Measurements from ENCODE around the gene CD300LB. TPM values are rescaled to one million over a fixed set of nuclear protein-coding genes. Genes with fewer than 3 reads are reported as not detected.
A peak's percentile ranks its signal among the peaks of the same experiment; 100 is the strongest.

The CD300LB gene
- total RNA-seq, 2 donors from 2014 or later = not detected

DNA sequence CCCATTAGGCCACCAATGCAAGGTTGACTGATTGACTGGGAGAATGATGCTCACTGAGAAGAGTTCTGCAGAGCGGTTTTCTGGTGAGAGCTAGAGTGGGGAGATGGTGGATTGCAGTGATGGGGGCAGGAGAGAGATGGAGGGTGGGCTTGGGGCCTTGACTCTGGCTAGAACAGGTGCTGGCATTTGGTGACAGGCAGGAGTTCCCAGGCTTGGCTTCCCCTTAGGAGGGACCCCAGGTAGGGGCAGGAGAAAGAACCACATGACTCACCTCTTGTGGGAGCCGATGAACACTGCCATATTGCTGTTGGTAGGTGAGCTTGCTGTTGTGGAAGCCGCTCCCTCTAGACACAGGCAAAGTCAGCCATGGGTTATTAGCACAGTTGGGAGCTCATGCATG, 8.0 kb downstream of the CD300LB start:
- no peak overlapping the region for H3K4me3 Mint-ChIP-seq
- WGBS, 2 experiments (ENCODE audit: insufficient coverage in 1 of 2, insufficient read length in 1 of 2) = 91 to 92% methylated on average over 2 to 3 of the region's 3 CpGs

DNA sequence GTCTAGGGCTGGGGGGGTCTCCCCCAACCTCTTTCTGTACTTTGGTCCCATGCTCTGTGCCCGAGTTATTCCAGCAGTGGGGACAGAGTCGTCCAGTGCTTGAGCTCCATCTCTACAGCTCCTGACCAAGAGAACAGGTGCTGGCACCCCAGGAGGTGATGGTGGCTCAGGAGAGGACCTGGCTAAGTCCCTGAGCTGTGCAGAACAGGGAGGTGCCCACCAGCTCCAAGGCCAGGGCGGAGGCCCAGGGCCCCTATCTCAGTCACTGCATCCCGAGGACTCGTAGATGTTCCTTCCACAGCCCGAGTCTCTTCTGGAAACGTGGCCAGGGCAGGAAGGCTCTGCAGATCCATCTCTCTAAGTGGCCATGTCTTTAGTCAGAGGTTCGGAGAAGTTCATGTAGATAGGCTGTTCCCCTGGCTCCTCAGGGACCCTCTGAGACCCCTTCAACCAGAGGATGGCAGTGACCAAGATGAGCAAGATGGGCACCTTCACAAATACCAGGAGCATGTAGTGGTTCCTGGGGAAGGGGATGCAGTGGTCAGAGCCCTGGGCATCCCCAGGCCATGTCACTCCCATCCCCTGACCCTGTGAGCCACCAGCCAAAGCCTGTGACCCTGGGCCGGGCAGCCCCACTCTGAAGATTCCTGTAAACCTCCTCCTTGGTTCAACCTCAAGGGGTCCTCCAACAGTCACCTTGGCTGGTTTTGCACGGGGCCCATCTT, 8.7 kb downstream of the CD300LB start:
- H3K4me3 ChIP-seq (ENCODE audit: low read length) = no peak overlapping the region
- Mint-ChIP-seq H3K27me3 (ENCODE audit: insufficient read depth) (peaks cover 34% of the 10 kb centered on the region), H3K4me1 (no peaks in the 10 kb centered on the region), H3K4me3 (no peak overlapping the region), H3K9me3 (peaks cover 11% of the 10 kb centered on the region), H3K27ac (no peak overlapping the region), H3K36me3 (ENCODE audit: low read depth) (no peaks in the 10 kb centered on the region)
- no peaks in the 10 kb centered on the region for H3K4me1 ChIP-seq (ENCODE audit: control insufficient read depth, insufficient read depth, low read length)
- H3K36me3 ChIP-seq (ENCODE audit: control insufficient read depth, insufficient read depth, low read length) = no peaks in the 10 kb centered on the region
- WGBS, 2 experiments (ENCODE audit: insufficient coverage in 1 of 2, insufficient read length in 1 of 2) = 80% methylated on average over 9 to 10 of the region's 10 CpGs
- no peak overlapping the region for H3K9ac ChIP-seq (ENCODE audit: extremely low read depth, low read length, poor library complexity, severe bottlenecking)
- H3K27me3 ChIP-seq (ENCODE audit: control insufficient read depth, insufficient read depth, low read length, poor library complexity, severe bottlenecking) = peaks cover 5% of the 10 kb centered on the region
- H3K9me3 ChIP-seq (ENCODE audit: control insufficient read depth, low read length) = no peaks in the 10 kb centered on the region
- no peak for DNase-seq
- TF ChIP-seq, protein P1, sequence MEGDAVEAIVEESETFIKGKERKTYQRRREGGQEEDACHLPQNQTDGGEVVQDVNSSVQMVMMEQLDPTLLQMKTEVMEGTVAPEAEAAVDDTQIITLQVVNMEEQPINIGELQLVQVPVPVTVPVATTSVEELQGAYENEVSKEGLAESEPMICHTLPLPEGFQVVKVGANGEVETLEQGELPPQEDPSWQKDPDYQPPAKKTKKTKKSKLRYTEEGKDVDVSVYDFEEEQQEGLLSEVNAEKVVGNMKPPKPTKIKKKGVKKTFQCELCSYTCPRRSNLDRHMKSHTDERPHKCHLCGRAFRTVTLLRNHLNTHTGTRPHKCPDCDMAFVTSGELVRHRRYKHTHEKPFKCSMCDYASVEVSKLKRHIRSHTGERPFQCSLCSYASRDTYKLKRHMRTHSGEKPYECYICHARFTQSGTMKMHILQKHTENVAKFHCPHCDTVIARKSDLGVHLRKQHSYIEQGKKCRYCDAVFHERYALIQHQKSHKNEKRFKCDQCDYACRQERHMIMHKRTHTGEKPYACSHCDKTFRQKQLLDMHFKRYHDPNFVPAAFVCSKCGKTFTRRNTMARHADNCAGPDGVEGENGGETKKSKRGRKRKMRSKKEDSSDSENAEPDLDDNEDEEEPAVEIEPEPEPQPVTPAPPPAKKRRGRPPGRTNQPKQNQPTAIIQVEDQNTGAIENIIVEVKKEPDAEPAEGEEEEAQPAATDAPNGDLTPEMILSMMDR (conservative IDR thresholded peaks at IDR 0.05) = no peak
- H3K27ac ChIP-seq (ENCODE audit: low read depth, low read length) = no peak overlapping the region

More for the DNA sequence above, 8.0 kb downstream of the CD300LB start:
- Histone ChIP-seq H3K4me1 (ENCODE audit: control insufficient read depth, insufficient read depth, low read length) (no peaks in the 10 kb centered on the region), H3K4me3 (ENCODE audit: low read length) (no peak overlapping the region), H3K9ac (ENCODE audit: extremely low read depth, low read length, poor library complexity, severe bottlenecking) (no peak overlapping the region), H3K27ac (ENCODE audit: low read depth, low read length) (no peak overlapping the region), H3K27me3 (ENCODE audit: control insufficient read depth, insufficient read depth, low read length, poor library complexity, severe bottlenecking) (peaks cover 5% of the 10 kb centered on the region), H3K9me3 (ENCODE audit: control insufficient read depth, low read length) (no peaks in the 10 kb centered on the region), H3K36me3 (ENCODE audit: control insufficient read depth, insufficient read depth, low read length) (no peaks in the 10 kb centered on the region)
- no peaks in the 10 kb centered on the region for H3K4me1 Mint-ChIP-seq
- H3K27ac Mint-ChIP-seq = no peak overlapping the region
- no peak for DNase-seq
- TF ChIP-seq, protein P1 (conservative IDR thresholded peaks at IDR 0.05) = no peak
- H3K9me3 Mint-ChIP-seq = peaks cover 11% of the 10 kb centered on the region
- H3K27me3 Mint-ChIP-seq (ENCODE audit: insufficient read depth) = peaks cover 34% of the 10 kb centered on the region
- H3K36me3 Mint-ChIP-seq (ENCODE audit: low read depth) = no peaks in the 10 kb centered on the region

DNA sequence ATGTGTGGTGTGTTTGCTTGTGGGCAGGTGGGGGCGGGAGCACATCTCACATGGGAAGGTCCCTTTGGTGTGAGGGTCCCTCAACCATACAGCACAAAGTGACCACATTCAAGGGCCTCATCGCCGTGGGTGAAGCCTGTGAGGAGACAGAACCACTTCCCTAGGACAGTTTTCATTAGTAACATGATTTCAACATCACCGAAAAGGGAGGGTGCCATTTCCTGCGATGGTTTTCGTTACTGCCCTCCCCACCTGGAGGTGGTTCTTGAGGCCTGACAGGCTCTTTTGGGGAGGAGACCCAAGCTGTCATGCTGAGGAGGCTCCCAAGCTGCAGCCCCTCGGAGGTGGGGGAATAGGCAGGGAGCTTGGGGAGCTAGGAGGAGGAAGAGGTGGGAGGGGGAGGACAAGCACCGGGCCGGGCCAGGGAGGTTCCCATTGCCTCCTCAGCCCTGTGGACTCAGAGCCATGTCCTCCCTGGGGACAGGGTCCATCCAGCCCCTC, 9.5 kb downstream of the CD300LB start:
- Histone ChIP-seq H3K4me3 (ENCODE audit: low read length) (no peak overlapping the region), H3K9ac (ENCODE audit: extremely low read depth, low read length, poor library complexity, severe bottlenecking) (no peak overlapping the region), H3K4me1 (ENCODE audit: control insufficient read depth, insufficient read depth, low read length) (no peaks in the 10 kb centered on the region), H3K27me3 (ENCODE audit: control insufficient read depth, insufficient read depth, low read length, poor library complexity, severe bottlenecking) (peaks cover 5% of the 10 kb centered on the region), H3K9me3 (ENCODE audit: control insufficient read depth, low read length) (no peaks in the 10 kb centered on the region), H3K27ac (ENCODE audit: low read depth, low read length) (no peak overlapping the region), H3K36me3 (ENCODE audit: control insufficient read depth, insufficient read depth, low read length) (no peaks in the 10 kb centered on the region)
- no peaks in the 10 kb centered on the region for H3K36me3 Mint-ChIP-seq (ENCODE audit: low read depth)
- no peak overlapping the region for H3K27ac Mint-ChIP-seq
- DNase-seq = peak; percentile 32
- H3K27me3 Mint-ChIP-seq (ENCODE audit: insufficient read depth) = peaks cover 36% of the 10 kb centered on the region
- 82 to 94% methylated on average over 3 to 9 of the region's 9 CpGs for WGBS, 2 experiments (ENCODE audit: insufficient coverage in 1 of 2, insufficient read length in 1 of 2)
- H3K4me3 Mint-ChIP-seq = no peak overlapping the region
- no peaks in the 10 kb centered on the region for H3K4me1 Mint-ChIP-seq
- H3K9me3 Mint-ChIP-seq = peaks cover 11% of the 10 kb centered on the region
- TF ChIP-seq, protein P1 (conservative IDR thresholded peaks at IDR 0.05) = no peak

Measured in endodermal cell (in vitro differentiated cells).